Kidney (tissue), 14 donors: ENCODE measurements around the gene RALGDS. TPM values are rescaled to one million over a fixed set of nuclear protein-coding genes. Genes with fewer than 3 reads are reported as not detected.
A peak's percentile ranks its signal among the peaks of the same experiment; 100 is the strongest.

Experiments used
- DNase-seq, 5 donors: peaks; one replicate each; pipeline ENCODE4 v3.0.0-alpha.2; 2013 to 2020
- FAIRE-seq: peaks from 2 replicates; lab custom pipeline; 2012; peaks lifted over from hg19 to GRCh38; lab: Jason Lieb, UNC
- H3K27ac ChIP-seq, 2 donors: one replicate each; pipeline ENCODE4 v1.7.0; 2013; ENCODE audit warnings: low read depth in 2 of 2, low read length in 2 of 2, inconsistent platforms in 1 of 2
- H3K27me3 ChIP-seq: one replicate; pipeline ENCODE4 v1.7.1; 2013; ENCODE audit warnings: low read length, inconsistent platforms; ENCODE audit not compliant: control insufficient read depth, insufficient read depth
- H3K36me3 ChIP-seq, 3 donors: one replicate each; pipeline versions ENCODE4 v1.7.0 to v1.7.1; 2013; ENCODE audit warnings: low read length in 3 of 3, control low read depth in 1 of 3, inconsistent platforms in 1 of 3; ENCODE audit not compliant: insufficient read depth in 3 of 3, control insufficient read depth in 2 of 3
- H3K4me1 ChIP-seq, 3 donors: one replicate each; pipeline versions ENCODE4 v1.7.0 to v1.7.1; 2013; ENCODE audit warnings: low read length in 3 of 3, inconsistent platforms in 1 of 3, low read depth in 1 of 3; ENCODE audit not compliant: control insufficient read depth in 2 of 3, insufficient read depth in 2 of 3
- H3K4me3 ChIP-seq, 3 donors: one replicate each; pipeline versions ENCODE4 v1.7.0 to v1.8.1; 2013; ENCODE audit warnings: low read length in 3 of 3, control low read depth in 1 of 3, inconsistent platforms in 1 of 3
- H3K9ac ChIP-seq, 3 donors: one replicate each; pipeline versions ENCODE4 v1.7.0 to v1.7.1; 2013; ENCODE audit warnings: low read length in 3 of 3, control low read depth in 1 of 3, inconsistent platforms in 1 of 3
- H3K9me3 ChIP-seq, 3 donors: one replicate each; pipeline versions ENCODE4 v1.7.0 to v1.7.1; 2013; ENCODE audit warnings: low read length in 3 of 3, control low read depth in 1 of 3, inconsistent platforms in 1 of 3; ENCODE audit not compliant: control insufficient read depth in 2 of 3, insufficient read depth in 1 of 3
- CTCF ChIP-seq: IDR thresholded peaks from 3 replicates; pipeline ENCODE4 v1.5.1; 2012; ENCODE audit warnings: mild to moderate bottlenecking, moderate library complexity, borderline replicate concordance; ENCODE audit not compliant: insufficient read depth; ENCODE audit errors: extremely low read depth
- intact Hi-C: fragments of 100-400 bp; cut with DNase I; formaldehyde crosslinking; loops from one replicate; pipeline ENCODE4 v1.11.1; 2022
- polyA plus RNA-seq: library from polyadenylated mRNA; stranded (reverse); fragments of 350-450 nt; fragmentation: Illumina TruSeq; extraction: RNeasy Lipid Tissue Mini Kit (QIAGEN cat#74804); gene quantifications from one replicate; pipeline ENCODE4 v1.2.3, GENCODE V29; 2014; ENCODE audit warnings: low read depth, low replicate concordance; ENCODE audit not compliant: insufficient read depth
- total RNA-seq: library from RNA; stranded (reverse); fragmentation: NEBNext Ultra II Directional; extraction: Animal tissue kit (Norgen Biotek cat#: 25700); gene quantifications from one replicate; pipeline ENCODE4 v1.2.1, GENCODE V29; 2021
- donor health status: control.
- donor health status: control.
- donor health status: control.
- donor health status: control.
- donor health status: control.
- donor health status: DM: yes; HTN: yes; CAD: no.
- donor health status: Normal renal cell carcinoma (clear cell type).

Gene RALGDS
- total and polyA plus RNA-seq, 2 donors from 2014 or later = 13.0 to 43.3 TPM

GRCh38 chr9:133080161-133080560 is 40.9 kb downstream of the RALGDS start:
- intact Hi-C loops = no loop called here
- Histone ChIP-seq H3K27me3 (no peaks in the 10 kb centered on the region), H3K4me1 (peaks cover 0 to 2% (median 0%) of the 10 kb centered on the region in 3 donors), H3K4me3 (no peak overlapping the region), H3K9me3 (no peaks in the 10 kb centered on the region), H3K36me3 (no peaks in the 10 kb centered on the region), H3K27ac (no peak overlapping the region), H3K9ac (no peak overlapping the region)
- TF ChIP-seq CTCF = no peak
- no peak for FAIRE-seq
- no peak for DNase-seq

GRCh38 chr9:133078486-133078885 is 42.6 kb downstream of the RALGDS start:
- intact Hi-C loops = no loop called here
- FAIRE-seq (no peak), DNase-seq (peak in 1 of 5 donors; percentile 6)
- Histone ChIP-seq H3K4me3 (no peak overlapping the region), H3K9me3 (no peaks in the 10 kb centered on the region), H3K27ac (no peak overlapping the region), H3K27me3 (no peaks in the 10 kb centered on the region), H3K4me1 (peaks cover 0 to 2% (median 0%) of the 10 kb centered on the region in 3 donors), H3K36me3 (no peaks in the 10 kb centered on the region), H3K9ac (no peak overlapping the region)
- no peak for TF ChIP-seq CTCF

- TF ChIP-seq CTCF = no peak
- Histone ChIP-seq H3K9me3 (no peaks in the 10 kb centered on the region), H3K27me3 (no peaks in the 10 kb centered on the region), H3K36me3 (no peaks in the 10 kb centered on the region), H3K27ac (no peak overlapping the region), H3K4me3 (no peak overlapping the region), H3K4me1 (peaks cover 0 to 2% (median 0%) of the 10 kb centered on the region in 3 donors), H3K9ac (no peak overlapping the region)
- intact Hi-C loops = no loop called here
- no peak for DNase-seq
- FAIRE-seq = no peak
Measured at GRCh38 chr9:133076691-133077090, 44.3 kb downstream of the RALGDS start.
